GM19372 (cell line): ENCODE data around the gene SLC66A3.

ENCODE experiments used
- ATAC-seq: cut with Tn5 transposase; IDR thresholded peaks from one replicate; pipeline ENCODE4 v1.9.1; 2021; ENCODE audit warnings: mild to moderate bottlenecking, low read depth, moderate library complexity; ENCODE audit not compliant: unreplicated experiment

The SLC66A3 gene

DNA sequence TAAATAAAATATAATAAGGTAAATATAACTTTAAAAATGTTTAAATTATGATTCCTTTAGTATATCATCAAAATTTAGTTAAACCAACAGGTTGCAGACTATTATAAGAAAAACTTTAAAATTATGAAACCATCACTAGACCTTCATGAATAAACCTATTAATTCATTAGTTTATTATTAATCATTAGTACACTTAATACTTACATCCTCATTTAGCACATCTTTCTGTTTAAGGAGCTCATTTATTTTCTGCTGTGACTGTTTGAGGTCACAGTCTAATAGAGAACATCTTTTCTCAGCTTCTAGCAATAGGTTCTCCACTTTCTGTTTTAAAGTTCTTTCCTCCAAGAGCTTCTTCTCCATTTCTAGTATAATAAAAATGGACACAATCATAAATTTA is 52.8 kb downstream of the SLC66A3 start:
- no peak for ATAC-seq

DNA sequence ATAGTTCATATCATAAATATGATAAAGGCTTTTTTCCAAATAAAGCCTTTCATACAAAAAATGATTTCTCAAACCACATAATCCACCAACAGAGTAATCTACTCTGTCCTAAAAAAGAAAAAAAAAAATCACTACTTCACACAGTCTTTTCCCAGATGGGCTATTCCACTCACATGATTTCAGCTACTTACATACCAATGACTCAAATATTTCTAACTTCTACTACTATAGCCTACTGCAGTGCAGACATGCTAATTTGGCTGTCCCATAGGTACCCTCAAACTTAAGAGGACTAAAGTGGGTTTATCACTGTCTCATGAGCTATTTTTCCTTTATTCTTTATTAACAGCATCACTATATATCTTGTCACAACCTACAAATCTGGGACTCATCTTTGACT is 57.4 kb downstream of the SLC66A3 start:
- ATAC-seq = no peak

DNA sequence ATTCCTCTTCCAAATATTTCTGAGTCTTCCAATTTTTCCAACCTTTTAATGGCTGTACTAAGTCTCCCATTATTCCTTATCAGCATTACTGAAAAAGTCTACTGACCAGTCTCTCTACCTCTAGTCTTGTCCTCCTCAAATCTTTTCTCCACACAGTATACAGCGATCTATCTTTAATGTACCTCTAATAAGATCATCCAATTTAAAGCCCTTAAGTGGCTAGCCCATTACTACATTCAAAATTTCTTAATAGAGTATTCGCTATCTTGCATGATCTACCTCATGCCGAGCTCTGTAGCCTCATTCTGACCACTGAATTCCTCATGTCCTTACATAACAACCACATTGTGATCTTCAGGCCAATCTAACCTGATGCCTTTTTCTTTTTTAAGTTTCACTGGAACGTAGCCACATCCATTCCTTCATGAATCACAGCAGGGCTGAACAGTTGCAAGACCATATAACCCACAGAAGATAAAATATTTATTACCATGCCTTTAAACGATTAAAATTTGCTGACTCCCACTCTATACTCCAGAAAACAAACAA is 57.9 kb downstream of the SLC66A3 start:
- ATAC-seq = no peak

DNA sequence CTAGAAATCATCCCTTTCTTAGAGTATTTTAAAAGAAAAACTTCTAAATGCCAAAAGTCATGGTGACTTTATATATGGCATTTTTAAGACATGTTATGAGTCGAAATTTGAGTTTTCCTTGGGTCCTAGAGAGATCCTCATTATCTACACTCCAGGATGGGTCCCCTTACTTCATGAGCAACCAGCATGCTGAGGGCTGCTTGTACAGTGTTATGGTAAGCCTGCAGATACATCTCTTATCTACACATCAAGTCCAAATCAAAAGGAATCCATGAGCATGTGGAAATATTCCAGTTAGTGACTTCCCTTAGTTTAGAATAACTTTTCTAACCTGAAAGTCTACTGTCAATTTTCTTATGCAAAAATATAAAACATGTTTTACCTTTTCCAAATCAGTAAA is 58.7 kb downstream of the SLC66A3 start:
- no peak for ATAC-seq

DNA sequence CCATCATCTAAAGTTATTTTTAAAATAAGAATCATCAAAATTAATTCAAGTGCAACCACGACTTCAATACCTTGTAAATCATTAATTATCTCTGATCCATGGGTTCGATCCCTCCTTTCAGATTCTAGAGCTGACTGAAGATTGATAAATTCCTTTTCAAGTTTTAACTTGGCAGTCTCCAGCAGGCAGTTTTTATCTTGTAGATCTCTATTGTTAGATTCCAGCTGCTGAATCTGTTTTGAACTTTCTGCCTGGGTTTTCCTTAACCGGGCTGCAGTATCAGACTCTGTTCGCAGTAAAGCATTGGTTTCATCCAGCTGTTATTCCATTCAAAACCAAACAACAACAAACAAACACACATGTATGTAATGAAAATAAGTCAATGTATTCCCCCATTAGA is 59.5 kb downstream of the SLC66A3 start:
- ATAC-seq = no peak

DNA sequence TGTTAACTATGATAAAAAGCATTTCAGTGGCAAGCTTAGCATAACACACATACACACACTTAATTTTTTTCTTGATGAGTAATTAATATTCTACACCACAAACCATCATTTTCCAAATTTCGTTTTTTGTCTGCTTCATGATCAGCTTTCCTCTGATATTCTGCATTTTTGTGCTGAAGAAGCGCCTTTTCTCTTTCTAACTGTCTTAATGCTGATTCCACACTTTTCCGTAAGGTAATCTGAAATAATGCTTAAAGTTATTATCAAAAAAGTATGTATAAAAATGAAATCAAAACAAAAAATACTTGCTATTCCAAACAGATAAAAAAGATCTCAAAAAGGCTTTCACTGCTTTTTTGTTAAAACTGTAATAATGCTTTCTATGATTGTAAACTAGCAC is 60.1 kb downstream of the SLC66A3 start:
- ATAC-seq = no peak

DNA sequence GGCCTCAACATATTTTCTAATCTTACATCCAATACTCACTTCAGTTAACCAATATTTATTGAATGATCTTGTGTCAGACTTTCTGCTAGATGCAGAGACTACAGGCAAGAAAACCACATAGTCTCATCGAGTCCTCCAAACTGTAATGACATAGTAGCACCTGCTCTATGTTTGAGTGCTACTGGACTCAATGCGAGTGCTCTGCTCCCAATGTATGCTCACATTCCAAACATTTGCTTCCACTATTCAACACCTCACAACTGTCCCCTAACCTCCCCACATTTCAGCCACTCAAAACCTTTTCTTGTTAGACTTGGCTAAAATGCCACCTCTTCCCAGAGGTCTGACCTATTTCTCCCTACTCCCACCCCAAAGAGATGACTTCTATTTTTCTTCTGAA is 65.2 kb downstream of the SLC66A3 start:
- ATAC-seq = no peak

DNA sequence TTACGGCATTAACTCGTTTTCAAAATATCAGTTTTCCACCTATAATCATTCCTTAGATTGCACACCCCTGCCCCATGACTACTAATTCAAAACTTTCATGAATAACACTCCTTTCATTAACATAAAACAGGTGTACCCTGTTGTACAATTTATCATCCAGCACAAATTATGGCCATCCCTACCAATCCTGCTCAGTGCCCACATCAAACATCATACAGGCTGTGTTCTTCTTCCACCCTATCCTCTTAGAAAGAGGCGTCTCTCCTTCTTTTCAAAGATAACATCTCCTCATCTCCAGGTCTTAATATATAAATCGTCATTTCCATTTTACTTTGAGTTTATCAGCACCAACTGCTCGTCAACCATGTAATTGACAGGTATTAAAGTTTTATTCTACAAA is 67.6 kb downstream of the SLC66A3 start:
- no peak for ATAC-seq

DNA sequence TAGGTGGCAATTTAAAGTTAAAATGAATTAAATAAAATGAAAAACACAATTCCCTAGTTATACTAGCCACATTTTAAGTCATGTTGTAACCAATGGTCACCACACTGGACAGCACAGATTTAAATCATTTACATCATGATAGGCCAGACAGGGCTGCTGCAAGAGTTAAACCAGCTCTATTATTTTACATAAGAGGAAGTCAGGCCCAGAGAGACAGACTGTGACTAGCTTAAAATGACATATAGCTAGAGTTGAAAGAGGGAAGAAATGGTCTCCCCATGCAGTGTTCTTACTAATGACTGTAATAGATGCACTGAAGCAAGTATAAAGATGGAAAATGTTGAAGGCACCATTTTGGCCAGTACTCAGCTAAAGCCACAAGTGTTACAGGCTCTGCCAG is 69.6 kb downstream of the SLC66A3 start:
- ATAC-seq = no peak

DNA sequence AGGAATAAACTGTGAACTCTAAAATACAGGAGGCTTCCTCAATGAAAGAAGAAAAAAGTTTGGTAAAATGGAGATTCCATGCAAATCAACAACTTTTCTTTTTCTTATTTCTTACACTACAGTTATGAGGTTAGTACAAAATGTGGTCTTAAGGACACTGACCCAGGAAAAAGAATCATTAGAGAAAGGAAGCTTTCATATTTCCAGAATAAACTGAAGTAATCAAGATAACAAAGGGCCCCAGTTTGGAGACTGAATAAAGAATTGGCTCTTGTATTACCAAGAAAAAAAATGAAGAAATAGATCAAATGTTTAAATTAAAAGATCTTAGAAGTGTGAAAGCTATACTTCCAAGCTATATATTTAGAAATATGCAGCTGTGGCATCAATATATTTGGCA is 72.3 kb downstream of the SLC66A3 start:
- ATAC-seq = no peak
